ENCODE data around the gene EGLN2. TPM values are rescaled to one million over a fixed set of nuclear protein-coding genes. Genes with fewer than 3 reads are reported as not detected.
A peak's percentile ranks its signal among the peaks of the same experiment; 100 is the strongest.

The EGLN2 gene
- total and polyA plus RNA-seq, 9 of the 15 experiments (the other 6 are each of a cell fraction or from before 2014, with no cell fraction given), result 9.6 to 114 (median 71.0) TPM

- peak; percentile 100 for TF ChIP-seq ZBTB33 (CRISPR knock-in tag; IDR thresholded peaks at IDR 0.05)
- peak; percentile 35; the same call in 1 of the 2 replicates for TF ChIP-seq CREB1 (IDR thresholded peaks at IDR 0.05)
- peak; percentile 82 for TF ChIP-seq CREB1 (CRISPR knock-in tag; IDR thresholded peaks at IDR 0.05)
- TF ChIP-seq ZNF589 (CRISPR knock-in tag; IDR thresholded peaks at IDR 0.05; ENCODE audit: low read depth), result no peak
- no peak for TF ChIP-seq ZBTB1 (CRISPR knock-in tag; IDR thresholded peaks at IDR 0.05; ENCODE audit: borderline replicate concordance, low read depth)
- TF ChIP-seq ARID4B (CRISPR knock-in tag; IDR thresholded peaks at IDR 0.05), result 0 out of 2 replicates have a peak, but pooled peaks have one; percentile 42
- 0 out of 2 replicates have a peak, but pooled peaks have one; percentile 34 for TF ChIP-seq HCFC1 (IDR thresholded peaks at IDR 0.05; ENCODE audit: low read depth, low read length)
- TF ChIP-seq ATF7 (IDR thresholded peaks at IDR 0.05), result peak; percentile 95
- no peak for TF ChIP-seq NUFIP1 (IDR thresholded peaks at IDR 0.05; ENCODE audit: partially characterized antibody)
- TF ChIP-seq DEAF1 (CRISPR knock-in tag; IDR thresholded peaks at IDR 0.05), result 0 out of 2 replicates have a peak, but pooled peaks have one; percentile 12
- TF ChIP-seq VEZF1 (CRISPR knock-in tag; IDR thresholded peaks at IDR 0.05), result peak; percentile 67
- TF ChIP-seq EGR1 (conservative IDR thresholded peaks at IDR 0.05), result peak; percentile 26; the same call in 1 of the 2 replicates
- TF ChIP-seq RAD21 (CRISPR knock-in tag; conservative IDR thresholded peaks at IDR 0.05 in 1 of 2, IDR thresholded peaks at IDR 0.05 in 1 of 2), result peak; percentile 41 to 59
- peak; percentile 32; the same call in 1 of the 2 replicates for TF ChIP-seq POLR2AphosphoS5 (IDR thresholded peaks at IDR 0.05; ENCODE audit: control insufficient read depth, insufficient read depth, low read depth, low read length)
- TF ChIP-seq SP1 (CRISPR knock-in tag; IDR thresholded peaks at IDR 0.05), result peak; percentile 71
- no peak for TF ChIP-seq SNIP1 (IDR thresholded peaks at IDR 0.05; ENCODE audit: low read depth)
- TF ChIP-seq SAFB2 (IDR thresholded peaks at IDR 0.05; ENCODE audit: borderline replicate concordance, low read depth, low read length, severe bottlenecking), result no peak
Measured at GRCh38 chr19:40806423-40807146, 7.6 kb downstream of the EGLN2 start (continued).

Data from K562 (cell line).